Stimulated activated CD4-positive, alpha-beta T cell treated with anti-CD3 and anti-CD28 coated beads, Interleukin-2, amount 100 ng/mL, for 4 hours (primary cell): ENCODE measurements around the gene SOX18.

Experiments used
- DNase-seq: peaks from one replicate; pipeline ENCODE4 v3.0.0-alpha.2; 2020; ENCODE audit warnings: low read depth

The SOX18 gene

GRCh38 chr20:64051561-64052325, 2.3 kb upstream of the SOX18 start:
- DNase-seq: no peak

GRCh38 chr20:64051033-64051452, 1.6 kb upstream of the SOX18 start:
- DNase-seq: no peak

GRCh38 chr20:64050261-64051032, 1.0 kb upstream of the SOX18 start:
- DNase-seq: no peak

GRCh38 chr20:64049878-64050260, 430 bp upstream of the SOX18 start:
- no peak for DNase-seq

GRCh38 chr20:64048402-64049044, 916 bp downstream of the SOX18 start:
- no peak for DNase-seq

GRCh38 chr20:64047968-64048401, 1.5 kb downstream of the SOX18 start:
- DNase-seq: no peak

- DNase-seq: no peak
Measured at GRCh38 chr20:64047046-64047389, 2.4 kb downstream of the SOX18 start.

- DNase-seq: no peak
Measured at GRCh38 chr20:64045346-64046011, 4.0 kb downstream of the SOX18 start.

- DNase-seq: no peak
Measured at GRCh38 chr20:64044484-64045247, 4.8 kb downstream of the SOX18 start.

GRCh38 chr20:64043768-64044167, 5.7 kb downstream of the SOX18 start:
- no peak for DNase-seq

- no peak for DNase-seq
Measured at GRCh38 chr20:64042054-64042781, 7.2 kb downstream of the SOX18 start.

GRCh38 chr20:64041781-64042053, 7.7 kb downstream of the SOX18 start:
- DNase-seq: no peak

GRCh38 chr20:64041040-64041780, 8.2 kb downstream of the SOX18 start:
- DNase-seq: no peak

GRCh38 chr20:64040231-64041039, 9.0 kb downstream of the SOX18 start:
- DNase-seq: no peak

GRCh38 chr20:64039293-64040160, 9.9 kb downstream of the SOX18 start:
- no peak for DNase-seq

- peak; percentile 71 for DNase-seq
Measured at GRCh38 chr20:64038565-64039292, 10.7 kb downstream of the SOX18 start.

GRCh38 chr20:64038224-64038564, 11.2 kb downstream of the SOX18 start:
- DNase-seq: no peak
